ENCODE results near the gene BAHCC1.

Gene BAHCC1

GRCh38 chr17:81385320-81386111 is 9.7 kb upstream of the BAHCC1 start:
- no peak overlapping the region for H3K4me3 ChIP-seq (ENCODE audit: low read depth, low read length)
- TF ChIP-seq, protein P1, sequence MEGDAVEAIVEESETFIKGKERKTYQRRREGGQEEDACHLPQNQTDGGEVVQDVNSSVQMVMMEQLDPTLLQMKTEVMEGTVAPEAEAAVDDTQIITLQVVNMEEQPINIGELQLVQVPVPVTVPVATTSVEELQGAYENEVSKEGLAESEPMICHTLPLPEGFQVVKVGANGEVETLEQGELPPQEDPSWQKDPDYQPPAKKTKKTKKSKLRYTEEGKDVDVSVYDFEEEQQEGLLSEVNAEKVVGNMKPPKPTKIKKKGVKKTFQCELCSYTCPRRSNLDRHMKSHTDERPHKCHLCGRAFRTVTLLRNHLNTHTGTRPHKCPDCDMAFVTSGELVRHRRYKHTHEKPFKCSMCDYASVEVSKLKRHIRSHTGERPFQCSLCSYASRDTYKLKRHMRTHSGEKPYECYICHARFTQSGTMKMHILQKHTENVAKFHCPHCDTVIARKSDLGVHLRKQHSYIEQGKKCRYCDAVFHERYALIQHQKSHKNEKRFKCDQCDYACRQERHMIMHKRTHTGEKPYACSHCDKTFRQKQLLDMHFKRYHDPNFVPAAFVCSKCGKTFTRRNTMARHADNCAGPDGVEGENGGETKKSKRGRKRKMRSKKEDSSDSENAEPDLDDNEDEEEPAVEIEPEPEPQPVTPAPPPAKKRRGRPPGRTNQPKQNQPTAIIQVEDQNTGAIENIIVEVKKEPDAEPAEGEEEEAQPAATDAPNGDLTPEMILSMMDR (IDR thresholded peaks at IDR 0.05; ENCODE audit: low read depth, low read length): no peak

GRCh38 chr17:81386141-81386645 is 9.1 kb upstream of the BAHCC1 start:
- H3K4me3 ChIP-seq (ENCODE audit: low read depth, low read length): peak overlapping the region; percentile 68
- TF ChIP-seq, protein P1 (IDR thresholded peaks at IDR 0.05; ENCODE audit: low read depth, low read length): no peak

- TF ChIP-seq, protein P1 (IDR thresholded peaks at IDR 0.05; ENCODE audit: low read depth, low read length): no peak
- H3K4me3 ChIP-seq (ENCODE audit: low read depth, low read length): peak overlapping the region; percentile 68
These were observed 8.6 kb upstream of the BAHCC1 start for GRCh38 chr17:81386646-81387099.

GRCh38 chr17:81387100-81388090 is 7.9 kb upstream of the BAHCC1 start:
- peak overlapping the region; percentile 68 for H3K4me3 ChIP-seq (ENCODE audit: low read depth, low read length)
- TF ChIP-seq, protein P1 (IDR thresholded peaks at IDR 0.05; ENCODE audit: low read depth, low read length): no peak

DNA sequence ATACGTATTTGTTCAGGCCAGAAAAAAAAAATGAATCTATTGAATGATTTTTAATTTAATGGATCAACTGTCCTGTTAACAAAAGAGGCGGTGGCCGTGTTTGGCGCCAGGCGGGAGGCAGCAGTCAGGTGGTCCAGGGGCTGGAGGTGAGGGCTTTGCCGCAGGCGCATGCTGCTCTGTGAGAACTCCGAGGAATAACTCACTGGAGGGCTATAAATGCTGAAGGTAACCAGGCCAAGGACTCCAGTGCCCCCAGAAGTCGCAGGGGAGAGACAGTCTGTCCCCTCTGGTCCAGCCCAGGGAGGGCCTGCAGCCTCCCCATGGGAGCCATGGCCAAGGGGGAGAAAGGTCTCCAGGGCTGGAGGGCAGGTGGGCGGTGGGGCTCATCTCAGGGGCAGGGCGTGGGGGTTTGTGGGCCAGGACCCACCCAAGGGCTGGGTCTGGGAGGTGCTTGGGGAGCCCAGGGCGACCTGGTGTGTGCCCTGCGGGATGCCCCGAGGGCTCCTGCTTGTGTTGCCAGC is 7.1 kb upstream of the BAHCC1 start:
- peak overlapping the region; percentile 68 for H3K4me3 ChIP-seq (ENCODE audit: low read depth, low read length)
- TF ChIP-seq, protein P1 (IDR thresholded peaks at IDR 0.05; ENCODE audit: low read depth, low read length): no peak

- TF ChIP-seq, protein P1 (IDR thresholded peaks at IDR 0.05; ENCODE audit: low read depth, low read length): no peak
- H3K4me3 ChIP-seq (ENCODE audit: low read depth, low read length): no peak overlapping the region
These were observed 6.5 kb upstream of the BAHCC1 start for GRCh38 chr17:81388612-81389367.

Data from WI38 (cell line).